NCI-H345 treated with DMSO at 0.1 percent for 48 hours (cell line): Measurements from ENCODE around the gene CSTPP1.
A peak's percentile ranks its signal among the peaks of the same experiment; 100 is the strongest.

Experiments
- DNase-seq: peaks from one replicate; lab custom pipeline; 2025; ENCODE audit not compliant: unreplicated experiment; lab: John Stamatoyannopoulos, UW

CSTPP1 gene

DNA sequence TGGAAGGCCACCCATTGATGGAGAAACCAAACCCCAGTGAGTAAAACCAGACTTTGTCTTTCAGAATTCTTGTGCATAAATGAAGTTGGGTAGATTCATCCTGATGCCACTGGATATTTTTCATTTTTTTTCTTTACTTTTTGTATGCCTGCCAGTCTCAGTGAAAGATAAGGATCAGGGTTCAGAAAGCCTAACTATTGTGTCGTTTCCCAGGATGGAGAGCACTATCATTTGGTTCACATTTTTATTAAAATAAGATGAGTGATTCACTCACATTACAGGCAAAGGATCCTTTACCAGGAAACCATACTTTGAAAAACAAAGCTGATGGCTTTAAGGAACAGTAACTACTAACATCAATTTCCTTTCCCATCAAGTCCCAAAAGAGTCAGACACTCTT, 188.1 kb downstream of the CSTPP1 start:
- no peak for DNase-seq

DNA sequence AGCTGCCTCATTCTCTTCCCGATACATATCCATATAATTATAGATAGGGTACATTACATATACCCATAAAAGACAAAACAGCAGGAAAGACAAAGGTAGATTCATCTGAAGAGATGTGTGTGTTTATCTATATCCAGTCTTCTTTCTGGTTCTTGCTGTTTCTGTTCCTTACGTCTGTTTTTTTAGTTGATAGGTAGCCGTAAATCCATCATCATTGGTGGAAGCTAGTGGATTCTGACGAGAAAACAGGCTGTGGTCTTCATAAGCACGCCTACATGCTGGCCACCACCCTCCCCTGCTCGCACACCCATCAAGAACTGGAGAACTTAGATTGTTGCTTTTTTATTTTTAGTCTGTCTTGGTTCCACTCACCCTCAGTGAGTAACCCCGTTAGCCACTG, 188.5 kb downstream of the CSTPP1 start:
- DNase-seq: no peak

GRCh38 chr11:47127213-47127612, 190.7 kb downstream of the CSTPP1 start:
- no peak for DNase-seq

- peak; percentile 37 for DNase-seq
Observed at GRCh38 chr11:47130543-47130942, 194.0 kb downstream of the CSTPP1 start.

- DNase-seq: no peak
Observed at GRCh38 chr11:47131136-47131535, 194.6 kb downstream of the CSTPP1 start.

GRCh38 chr11:47132490-47132889, 195.9 kb downstream of the CSTPP1 start:
- no peak for DNase-seq

DNA sequence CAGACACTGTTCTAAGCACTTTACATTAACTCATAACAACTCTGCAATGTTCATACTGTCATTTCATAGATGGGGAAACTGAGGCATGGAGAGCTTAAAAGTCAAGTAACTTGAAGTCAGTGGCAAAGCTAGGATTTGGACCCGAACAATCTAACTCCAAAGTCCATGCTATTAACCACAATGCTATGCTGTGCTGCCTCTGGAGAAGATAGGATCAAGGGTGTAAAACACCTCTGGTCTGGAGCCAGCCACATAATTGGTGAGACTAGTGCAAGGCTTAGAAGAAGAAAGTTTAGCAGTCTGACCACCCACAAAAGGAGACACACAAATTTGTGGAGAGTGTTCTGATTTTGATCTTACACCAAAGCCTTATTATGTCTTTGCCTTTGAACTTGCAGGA, 196.4 kb downstream of the CSTPP1 start:
- DNase-seq: no peak

GRCh38 chr11:47136327-47136726, 199.8 kb downstream of the CSTPP1 start:
- no peak for DNase-seq

- no peak for DNase-seq
Observed at GRCh38 chr11:47136921-47137320, 200.4 kb downstream of the CSTPP1 start.

GRCh38 chr11:47137476-47137875, 200.9 kb downstream of the CSTPP1 start:
- no peak for DNase-seq

- DNase-seq: no peak
Observed at GRCh38 chr11:47139878-47140277, 203.3 kb downstream of the CSTPP1 start.

DNA sequence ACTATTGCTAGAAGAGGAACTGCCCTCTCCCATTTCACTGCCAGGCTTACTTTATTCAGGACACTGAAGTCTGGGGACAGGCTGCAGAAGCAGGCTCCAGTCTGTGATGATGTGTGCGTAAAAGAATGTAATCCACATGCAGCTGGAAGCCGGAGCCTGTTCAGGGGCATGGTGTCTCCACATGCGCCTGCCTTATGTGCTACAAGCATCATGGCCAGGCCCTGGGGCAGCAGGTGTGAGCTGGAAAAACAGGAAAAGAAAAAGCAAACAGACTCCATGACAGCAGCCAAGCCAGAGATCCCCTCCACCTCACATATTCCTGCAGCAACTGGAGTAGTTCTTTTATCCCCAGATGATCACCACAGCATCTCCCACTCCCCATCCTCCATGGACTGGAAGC, 206.8 kb downstream of the CSTPP1 start:
- DNase-seq: no peak

- no peak for DNase-seq
Observed at GRCh38 chr11:47144541-47144940, 208.0 kb downstream of the CSTPP1 start.

DNA sequence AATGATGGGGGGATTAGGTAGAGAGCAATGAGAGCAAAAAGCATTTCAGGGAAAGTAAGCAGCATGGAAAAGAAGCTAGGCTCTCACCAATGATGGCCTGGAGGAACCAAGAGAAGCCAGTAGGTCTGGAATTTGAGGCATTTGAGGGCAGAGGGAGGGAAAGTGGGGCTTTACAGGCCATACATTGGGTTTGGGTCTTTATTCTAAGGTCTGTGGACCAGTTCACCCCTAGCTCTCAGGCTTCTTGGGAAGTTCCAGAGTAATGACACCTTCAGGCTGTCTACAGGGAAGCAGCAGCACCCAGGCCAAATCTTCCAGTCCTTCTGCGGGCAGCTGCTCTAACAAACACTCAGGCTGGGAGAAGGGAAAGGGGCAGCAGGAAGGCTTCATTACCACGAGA, 210.7 kb downstream of the CSTPP1 start:
- no peak for DNase-seq

DNA sequence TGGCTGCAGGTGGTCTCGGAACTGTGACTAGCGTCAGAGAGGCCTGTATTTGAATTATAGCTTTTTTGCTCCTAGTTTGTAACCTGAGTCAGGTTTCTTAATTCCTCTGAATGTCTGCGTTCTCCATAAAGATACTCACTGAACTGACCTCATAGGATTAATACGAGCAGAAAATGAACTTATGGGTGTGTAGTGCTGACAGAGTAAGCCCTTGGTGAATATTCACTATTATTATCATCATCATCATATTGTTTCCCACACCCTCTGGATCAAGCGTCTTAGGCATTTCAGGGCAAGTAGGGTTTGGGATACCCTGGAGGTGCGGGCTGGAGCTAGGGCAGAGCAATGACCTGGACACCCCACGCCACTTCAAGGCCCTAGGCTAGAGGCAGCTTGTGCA, 211.1 kb downstream of the CSTPP1 start:
- no peak for DNase-seq

GRCh38 chr11:47148270-47148669, 211.7 kb downstream of the CSTPP1 start:
- no peak for DNase-seq

GRCh38 chr11:47148903-47149531, 212.5 kb downstream of the CSTPP1 start:
- DNase-seq: no peak

GRCh38 chr11:47149782-47150181, 213.2 kb downstream of the CSTPP1 start:
- DNase-seq: no peak

- no peak for DNase-seq
Observed at GRCh38 chr11:47152126-47152952, 215.8 kb downstream of the CSTPP1 start.

DNA sequence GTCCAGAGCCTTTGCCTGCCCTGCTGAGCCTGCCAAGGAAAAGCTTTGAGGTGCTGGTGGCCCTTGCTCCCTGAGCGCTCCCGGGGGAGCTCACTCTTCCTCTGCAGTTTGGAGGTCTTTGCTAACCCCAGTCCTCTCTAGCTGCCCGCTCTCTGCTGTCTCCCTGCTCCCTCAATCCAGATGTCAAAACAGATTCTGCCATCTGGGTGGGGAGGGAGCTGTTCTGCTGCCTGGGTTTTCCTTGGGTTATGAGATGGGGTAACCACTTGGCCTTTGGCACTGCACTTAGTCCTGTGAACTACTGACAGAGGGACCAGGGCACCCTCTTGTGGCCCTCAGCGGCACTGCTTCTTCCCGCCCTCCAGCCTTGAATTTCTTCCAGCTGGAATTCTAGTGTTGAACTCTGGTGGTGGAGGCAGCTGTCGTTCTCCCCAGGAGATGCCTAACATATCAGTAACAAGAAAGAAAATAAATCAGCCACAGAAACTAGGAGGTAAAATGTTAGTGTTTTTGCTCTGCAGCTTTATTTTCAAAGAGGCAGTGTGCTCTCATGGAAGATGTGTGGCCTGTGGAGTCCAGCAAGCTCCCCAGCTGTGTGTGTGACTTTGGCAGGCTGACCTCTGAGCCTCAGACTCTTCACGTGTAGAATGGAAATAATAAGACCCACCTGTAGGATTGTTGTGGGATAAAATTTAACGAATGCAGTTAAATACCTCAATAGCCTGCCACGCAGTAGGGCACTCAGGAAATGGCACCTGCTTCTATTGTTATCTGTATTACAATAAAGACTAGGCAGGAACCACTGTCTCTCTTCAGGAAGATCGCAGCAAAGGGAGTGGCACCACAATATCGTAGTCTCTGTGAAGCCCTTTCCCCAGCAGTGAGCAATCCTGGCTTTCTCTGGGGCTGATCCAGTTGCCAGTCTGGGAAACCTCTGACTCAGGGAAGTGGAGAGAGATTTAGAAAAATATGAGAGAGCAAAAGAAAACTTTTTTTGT, 216.7 kb downstream of the CSTPP1 start:
- DNase-seq: peak; percentile 65
